NAMALWA (cell line): ENCODE measurements around the gene KIF20B.
A peak's percentile ranks its signal among the peaks of the same experiment; 100 is the strongest.

Experiments used
- DNase-seq: peaks from one replicate; pipeline ENCODE4 v3.0.0-alpha.2; 2015; ENCODE audit warnings: low spot score

The KIF20B gene

DNA sequence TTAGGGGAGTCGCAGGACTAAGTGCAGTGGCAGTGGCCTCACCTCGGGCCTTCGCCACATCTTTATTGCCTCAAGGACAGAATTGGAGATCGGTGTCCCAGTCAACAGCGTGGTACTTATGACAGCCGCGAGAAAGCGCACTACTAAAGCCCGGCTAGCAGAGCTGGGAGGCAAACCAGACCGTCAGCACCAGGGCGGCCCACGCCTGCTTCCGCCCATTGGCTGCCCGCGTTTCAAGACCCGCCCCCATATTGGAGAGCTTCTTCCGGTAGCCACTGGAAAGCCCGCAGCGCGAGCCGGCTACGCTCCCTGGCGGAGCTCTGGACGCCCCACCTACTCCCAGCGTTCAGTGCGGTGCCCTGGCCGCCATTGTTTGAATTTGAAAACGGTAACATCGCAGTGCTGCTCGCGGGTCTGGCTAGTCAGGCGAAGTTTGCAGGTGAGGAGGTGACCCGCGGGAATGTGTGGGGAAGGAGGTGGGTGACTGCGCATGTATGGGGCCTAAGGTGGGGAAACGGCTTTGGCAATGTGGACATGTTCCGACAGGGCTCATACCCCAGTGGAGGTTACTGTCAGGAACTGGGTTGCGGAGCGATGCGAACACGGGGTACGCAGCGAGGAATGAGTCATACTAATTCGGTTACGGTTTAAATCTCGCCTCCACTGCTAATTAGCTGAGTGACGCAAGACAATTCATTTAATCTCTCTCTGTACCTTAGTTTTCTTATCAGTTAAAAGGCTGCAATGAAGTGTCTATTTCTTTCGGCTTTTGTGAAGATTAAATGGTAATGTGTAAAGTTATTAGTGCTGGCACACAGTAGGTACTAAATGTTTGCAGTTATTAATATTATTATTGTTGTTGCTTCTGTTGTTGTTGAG is at the start of gene KIF20B:
KIF20B (plus strand) TSS at position 349 of the 879 bp plus-strand sequence. CDS start 3,705 bp downstream, outside the sequence.
- DNase-seq = peak; percentile 98

GRCh38 chr10:89651916-89652573 is 49.3 kb upstream of the KIF20B start:
- peak; percentile 43 for DNase-seq

- DNase-seq = no peak
Measured at GRCh38 chr10:89652806-89653370, 48.5 kb upstream of the KIF20B start.

- DNase-seq = peak; percentile 57
Measured at GRCh38 chr10:89653410-89653869, 48.0 kb upstream of the KIF20B start.

GRCh38 chr10:89655722-89656121 is 45.7 kb upstream of the KIF20B start:
- DNase-seq = peak; percentile 88

DNA sequence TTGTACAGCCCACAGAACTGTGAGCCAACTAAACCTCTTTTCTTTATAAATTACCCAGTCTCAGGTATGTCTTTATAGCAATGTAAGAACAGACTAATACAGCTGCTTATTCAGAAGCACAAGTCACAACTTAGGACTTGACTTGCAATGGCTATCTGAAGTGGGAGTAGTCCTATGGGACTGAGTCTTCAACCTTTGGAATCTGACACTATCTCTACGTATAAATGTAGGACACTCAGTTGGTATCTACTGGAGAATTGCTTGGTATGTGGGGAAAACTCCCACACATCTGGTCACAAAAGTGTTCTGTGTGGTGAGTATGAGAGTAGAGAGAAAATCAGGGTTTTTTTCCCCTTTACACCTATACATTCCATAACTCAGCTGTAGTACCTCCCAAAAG is 44.1 kb upstream of the KIF20B start:
- no peak for DNase-seq

- DNase-seq = no peak
Measured at GRCh38 chr10:89659143-89660131, 42.0 kb upstream of the KIF20B start.

DNA sequence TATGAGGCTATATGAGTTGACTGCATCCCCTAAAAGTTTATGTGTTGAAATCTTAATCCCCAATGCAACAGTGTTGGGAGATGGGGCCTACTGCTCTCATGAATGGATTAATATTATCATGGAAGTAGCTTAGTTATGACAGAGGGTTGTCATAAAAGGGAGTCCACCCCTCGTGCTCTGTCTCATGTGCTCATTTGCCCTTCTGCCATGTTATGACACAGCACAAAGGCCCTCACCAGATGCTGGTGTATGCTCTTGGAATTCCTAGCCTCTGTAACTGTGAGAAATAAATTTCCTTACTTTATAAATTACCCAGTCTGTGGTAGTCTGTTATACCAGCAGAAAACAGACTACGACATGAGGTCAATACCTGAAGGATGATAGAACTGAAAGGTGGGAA is 38.8 kb upstream of the KIF20B start:
- DNase-seq = no peak

DNA sequence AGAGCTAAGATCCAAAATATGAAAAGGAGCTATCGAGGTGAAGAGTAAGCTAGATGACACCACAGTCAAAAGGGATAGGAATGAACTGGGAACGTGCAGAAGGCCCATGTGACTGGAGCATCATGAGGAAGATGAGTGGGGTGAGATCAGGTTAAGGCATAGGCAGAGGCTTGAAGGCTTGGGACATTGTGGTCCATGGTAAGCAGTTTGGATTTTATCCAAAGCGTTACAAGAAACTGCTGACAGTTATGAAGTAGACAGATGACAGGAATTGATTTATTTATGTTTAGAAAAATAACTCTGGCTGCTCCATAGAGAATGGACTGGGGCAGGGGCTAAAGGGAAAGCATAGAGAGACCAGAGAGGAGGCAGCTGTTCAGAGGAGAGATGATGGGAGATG is 38.2 kb upstream of the KIF20B start:
- DNase-seq = no peak

- no peak for DNase-seq
Measured at GRCh38 chr10:89664203-89664602, 37.2 kb upstream of the KIF20B start.

DNA sequence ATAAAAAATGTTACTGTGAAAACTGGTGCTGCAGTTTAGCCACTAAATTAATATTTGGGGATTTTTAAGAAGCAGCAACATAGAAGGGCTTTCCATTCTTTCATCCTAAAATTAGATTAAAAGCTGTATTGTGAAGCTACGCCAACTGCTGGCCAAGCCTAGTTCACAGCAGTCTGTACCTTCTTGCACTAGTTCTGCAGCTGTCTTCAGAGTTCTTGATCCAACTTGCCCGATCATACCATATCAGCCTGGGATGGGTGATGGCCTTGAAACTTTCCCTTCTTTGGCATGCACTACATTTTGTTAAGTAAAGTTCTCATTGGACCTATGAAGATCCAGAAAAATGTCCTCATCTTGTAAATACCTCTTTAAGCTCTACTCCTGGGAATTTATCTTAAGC is 36.1 kb upstream of the KIF20B start:
- DNase-seq = no peak

- no peak for DNase-seq
Measured at GRCh38 chr10:89666138-89666537, 35.3 kb upstream of the KIF20B start.

- no peak for DNase-seq
Measured at GRCh38 chr10:89668386-89669071, 32.9 kb upstream of the KIF20B start.

DNA sequence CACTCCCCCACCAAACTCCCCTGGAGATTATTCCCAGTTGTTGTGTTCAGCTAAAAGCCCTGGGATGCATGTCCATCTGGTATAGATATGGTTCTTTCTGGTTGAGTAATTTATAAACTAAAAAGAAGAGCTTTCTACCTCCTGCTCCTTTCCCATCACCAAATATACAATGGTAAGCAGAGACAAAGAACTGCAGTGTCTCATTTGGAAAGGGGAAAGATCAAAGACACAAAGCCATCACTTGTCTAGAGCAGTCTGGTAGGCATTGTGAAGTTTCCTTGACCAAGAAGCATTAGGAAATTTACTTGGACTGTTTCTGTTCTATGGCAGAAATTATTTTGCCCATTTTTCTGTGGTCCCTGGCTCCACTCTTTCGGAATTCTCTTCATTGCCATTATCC is 31.4 kb upstream of the KIF20B start:
- no peak for DNase-seq

- no peak for DNase-seq
Measured at GRCh38 chr10:89670926-89671325, 30.5 kb upstream of the KIF20B start.

DNA sequence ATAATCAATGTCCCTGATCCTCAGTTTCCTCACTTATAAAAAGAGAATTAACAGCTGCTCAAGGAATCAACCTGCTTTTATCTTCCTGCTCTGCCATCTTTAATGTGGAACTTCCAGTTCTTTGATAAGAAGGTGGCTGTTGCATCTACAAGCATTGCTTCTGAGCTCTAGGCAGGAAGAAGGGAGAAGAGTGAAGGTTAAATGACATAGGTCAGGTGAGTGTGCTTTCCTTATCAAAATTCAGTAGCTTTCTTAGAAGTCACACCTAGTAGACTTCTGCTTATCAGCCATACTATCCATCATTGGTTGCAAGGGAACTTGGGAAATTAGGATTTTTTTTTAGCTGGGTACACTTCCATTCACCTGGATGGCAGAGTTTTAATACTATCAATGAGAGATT is 24.0 kb upstream of the KIF20B start:
- DNase-seq = no peak

GRCh38 chr10:89679986-89680385 is 21.4 kb upstream of the KIF20B start:
- DNase-seq = no peak

GRCh38 chr10:89683883-89684282 is 17.5 kb upstream of the KIF20B start:
- no peak for DNase-seq

GRCh38 chr10:89684604-89685003 is 16.8 kb upstream of the KIF20B start:
- DNase-seq = no peak

- DNase-seq = no peak
Measured at GRCh38 chr10:89685936-89686335, 15.5 kb upstream of the KIF20B start.

GRCh38 chr10:89690027-89690426 is 11.4 kb upstream of the KIF20B start:
- no peak for DNase-seq
